Uterus (tissue), 4 donors: ENCODE results near the gene CPN1. TPM values are rescaled to one million over a fixed set of nuclear protein-coding genes. Genes with fewer than 3 reads are reported as not detected.

Source experiments
- DNase-seq, 2 donors: peaks; one replicate each; pipeline ENCODE4 v3.0.0-alpha.2; 2019 to 2020
- H3K27ac ChIP-seq, 2 donors: fragments of 200-600 bp; sonication (generic); 1 replicate in 1 of 2; 2 replicates in 1 of 2; pipeline ENCODE4 v1.5.1; 2016 to 2018
- H3K27me3 ChIP-seq, 2 donors: fragments of 200-600 bp; sonication (generic); one replicate each; pipeline ENCODE4 v1.5.1; 2018 to 2019; ENCODE audit warnings: control low read depth in 1 of 2
- H3K36me3 ChIP-seq, 2 donors: fragments of 200-600 bp; sonication (generic); one replicate each; pipeline ENCODE4 v1.5.1; 2019; ENCODE audit warnings: control low read depth in 1 of 2
- H3K4me1 ChIP-seq, 2 donors: fragments of 200-600 bp; sonication (generic); one replicate each; pipeline ENCODE4 v1.5.1; 2018 to 2019; ENCODE audit warnings: control low read depth in 1 of 2
- H3K4me3 ChIP-seq, 2 donors: fragments of 200-600 bp; sonication (generic); 1 replicate in 1 of 2; 2 replicates in 1 of 2; pipeline ENCODE4 v1.5.1; 2018 to 2019; ENCODE audit warnings: mild to moderate bottlenecking in 1 of 2
- H3K9me3 ChIP-seq, 2 donors: fragments of 200-600 bp; sonication (generic); one replicate each; pipeline ENCODE4 v1.5.1; 2019; ENCODE audit warnings: control low read depth in 1 of 2
- CTCF ChIP-seq, 4 experiments: fragments of 200-600 bp in 2 of 4; fragments of 450-650 bp in 2 of 4; sonication (generic) in 2 of 4; IDR thresholded peaks; one replicate each; pipeline ENCODE4 v1.5.1; 2016 to 2019; ENCODE audit warnings: antibody characterized with exemption in 4 of 4, mild to moderate bottlenecking in 2 of 4, moderate library complexity in 1 of 4
- POLR2A ChIP-seq, 2 donors: fragments of 450-650 bp; IDR thresholded peaks; one replicate each; pipeline ENCODE4 v1.6.1; 2016; ENCODE audit warnings: antibody characterized with exemption in 2 of 2, mild to moderate bottlenecking in 1 of 2, moderate library complexity in 1 of 2
- intact Hi-C: fragments of 100-400 bp; cut with DNase I; formaldehyde crosslinking; loops from one replicate; pipeline ENCODE4 v1.15.1; 2023; ENCODE audit warnings: low total_unique reads
- total RNA-seq, 4 donors: library from RNA; depleted of rRNA in 3 of 4; stranded (reverse); fragments of >200 nt in 3 of 4; gene quantifications; one replicate each; pipeline versions ENCODE4 v1.1.0 to v1.2.4, GENCODE V29; 2014 to 2023
- donor health status: DM: yes; HTN: yes; CAD: no.

CPN1 gene
- total RNA-seq, 4 donors from 2014 or later, result not detected

- Histone ChIP-seq H3K9me3 (no peaks in the 10 kb centered on the region), H3K36me3 (no peaks in the 10 kb centered on the region), H3K4me1 (no peaks in the 10 kb centered on the region), H3K27ac (no peak overlapping the region), H3K4me3 (no peak overlapping the region), H3K27me3 (no peaks in the 10 kb centered on the region)
- intact Hi-C loops, result no loop called here
- no peak for TF ChIP-seq POLR2A (IDR thresholded peaks at IDR 0.05)
- TF ChIP-seq CTCF (IDR thresholded peaks at IDR 0.05), result no peak
- no peak for DNase-seq
Observed at GRCh38 chr10:100027416-100027815, 54.3 kb downstream of the CPN1 start.

- H3K27ac ChIP-seq, result no peak overlapping the region
- no peak for DNase-seq
- no peak overlapping the region for H3K4me3 ChIP-seq
- no peaks in the 10 kb centered on the region for H3K9me3 ChIP-seq
- no peaks in the 10 kb centered on the region for H3K4me1 ChIP-seq
- no peaks in the 10 kb centered on the region for H3K36me3 ChIP-seq
- no peak for TF ChIP-seq POLR2A (IDR thresholded peaks at IDR 0.05)
- intact Hi-C loops, result no loop called here
- H3K27me3 ChIP-seq, result no peaks in the 10 kb centered on the region
Observed at GRCh38 chr10:100025576-100025975, 56.1 kb downstream of the CPN1 start.

GRCh38 chr10:100024748-100025147 is 56.9 kb downstream of the CPN1 start:
- intact Hi-C loops, result no loop called here
- Histone ChIP-seq H3K4me3 (no peak overlapping the region), H3K27me3 (no peaks in the 10 kb centered on the region), H3K9me3 (no peaks in the 10 kb centered on the region), H3K27ac (no peak overlapping the region), H3K4me1 (no peaks in the 10 kb centered on the region), H3K36me3 (no peaks in the 10 kb centered on the region)
- no peak for DNase-seq
- TF ChIP-seq CTCF (IDR thresholded peaks at IDR 0.05), result no peak
- TF ChIP-seq POLR2A (IDR thresholded peaks at IDR 0.05), result no peak

GRCh38 chr10:100022403-100022802 is 59.3 kb downstream of the CPN1 start:
- Histone ChIP-seq H3K9me3 (no peaks in the 10 kb centered on the region), H3K27ac (no peak overlapping the region), H3K27me3 (no peaks in the 10 kb centered on the region), H3K4me1 (no peaks in the 10 kb centered on the region), H3K36me3 (no peaks in the 10 kb centered on the region), H3K4me3 (no peak overlapping the region)
- no peak for DNase-seq
- TF ChIP-seq CTCF (IDR thresholded peaks at IDR 0.05) (no peak), POLR2A (IDR thresholded peaks at IDR 0.05) (no peak)
- intact Hi-C loops, result no loop called here

GRCh38 chr10:100021322-100021721 is 60.3 kb downstream of the CPN1 start:
- Histone ChIP-seq H3K36me3 (no peaks in the 10 kb centered on the region), H3K27me3 (no peaks in the 10 kb centered on the region), H3K4me3 (no peak overlapping the region), H3K4me1 (no peaks in the 10 kb centered on the region), H3K27ac (no peak overlapping the region), H3K9me3 (no peaks in the 10 kb centered on the region)
- intact Hi-C loops, result no loop called here
- TF ChIP-seq CTCF (IDR thresholded peaks at IDR 0.05), result no peak
- no peak for TF ChIP-seq POLR2A (IDR thresholded peaks at IDR 0.05)
- DNase-seq, result no peak

- no peak overlapping the region for H3K27ac ChIP-seq
- H3K27me3 ChIP-seq, result no peaks in the 10 kb centered on the region
- H3K36me3 ChIP-seq, result no peaks in the 10 kb centered on the region
- intact Hi-C loops, result no loop called here
- no peaks in the 10 kb centered on the region for H3K9me3 ChIP-seq
- no peak overlapping the region for H3K4me3 ChIP-seq
- no peak for DNase-seq
- no peak for TF ChIP-seq POLR2A (IDR thresholded peaks at IDR 0.05)
- no peak for TF ChIP-seq CTCF (IDR thresholded peaks at IDR 0.05)
- H3K4me1 ChIP-seq, result no peaks in the 10 kb centered on the region
Observed at GRCh38 chr10:100020886-100021253, 60.8 kb downstream of the CPN1 start.
